ENCODE results near the gene INS.

INS gene

DNA sequence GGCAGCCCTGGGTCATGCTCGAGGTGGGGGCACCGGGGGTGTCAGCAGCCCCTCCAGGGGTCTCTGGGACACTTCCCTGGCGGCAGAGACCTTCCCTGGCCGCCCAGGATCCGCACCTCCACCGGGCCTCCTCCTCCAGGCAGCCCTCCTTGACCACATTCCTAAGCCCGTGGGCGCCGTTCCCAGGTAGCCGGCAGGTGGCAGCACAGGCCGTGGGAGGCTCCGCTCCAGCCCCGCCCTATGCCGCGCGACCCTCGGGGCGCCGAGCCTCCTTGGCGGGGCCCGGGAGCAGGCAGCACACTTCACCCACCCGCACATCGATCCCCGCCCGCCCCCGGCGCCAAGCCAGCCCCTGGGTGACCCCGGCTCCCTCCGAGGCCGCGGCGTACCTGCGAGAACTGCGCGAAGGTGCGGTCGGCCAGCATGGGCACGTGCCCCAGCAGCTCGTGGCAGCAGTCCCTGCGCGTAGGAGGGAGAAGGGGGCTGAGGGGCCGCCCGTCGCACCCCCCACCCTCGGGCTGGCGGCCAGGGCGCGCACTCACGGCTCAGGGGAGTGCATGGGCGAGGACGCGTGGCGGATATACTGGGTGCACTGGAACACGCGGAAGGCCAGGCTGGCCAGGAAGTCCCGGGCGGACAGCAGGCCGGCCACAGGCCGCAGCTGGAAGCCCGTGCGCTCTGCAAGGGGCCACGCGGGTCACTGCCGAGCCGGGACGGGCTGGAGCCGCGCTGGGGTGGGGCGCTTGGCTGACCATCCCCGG, 5.3 kb upstream of the INS start:
- H3K9me3 ChIP-seq (ENCODE audit: insufficient read depth, low read length, severe bottlenecking), result no peaks in the 10 kb centered on the region
- no peaks in the 10 kb centered on the region for H3K27me3 ChIP-seq (ENCODE audit: insufficient read depth, low read length, poor library complexity)
- TF ChIP-seq CTCF (IDR thresholded peaks at IDR 0.05; ENCODE audit: borderline replicate concordance, extremely low read depth, low read length, poor library complexity, severe bottlenecking), result no peak
- H3K36me3 ChIP-seq (ENCODE audit: insufficient read depth, low read length), result no peaks in the 10 kb centered on the region
- no peaks in the 10 kb centered on the region for H3K79me2 ChIP-seq (ENCODE audit: insufficient read depth, low read length)
- H3K27ac ChIP-seq (ENCODE audit: low read length), result no peak overlapping the region
- H3K4me2 ChIP-seq (ENCODE audit: insufficient read depth, low read length), result no peak overlapping the region
- no peak overlapping the region for H3K4me3 ChIP-seq (ENCODE audit: low read depth in 1 of 2, low read length in 2 of 2)
- H3K4me1 ChIP-seq (ENCODE audit: insufficient read depth, low read length), result no peaks in the 10 kb centered on the region
- H2AFZ ChIP-seq (ENCODE audit: low read depth, low read length), result no peak overlapping the region
- peaks cover 11% of the 10 kb centered on the region; the same call in 1 of the 2 replicates for H4K20me1 ChIP-seq (ENCODE audit: insufficient read depth, low read length)
- DNase-seq (no peak), ATAC-seq (ENCODE audit: insufficient read depth, low read depth) (no peak)
- H3K9ac ChIP-seq (ENCODE audit: low read depth, low read length), result no peak overlapping the region

GRCh38 chr11:2165571-2165970, 4.6 kb upstream of the INS start:
- Histone ChIP-seq H3K4me1 (ENCODE audit: insufficient read depth, low read length) (no peaks in the 10 kb centered on the region), H3K4me2 (ENCODE audit: insufficient read depth, low read length) (no peak overlapping the region), H3K9ac (ENCODE audit: low read depth, low read length) (no peak overlapping the region), H3K36me3 (ENCODE audit: insufficient read depth, low read length) (no peaks in the 10 kb centered on the region), H3K4me3 (ENCODE audit: low read depth in 1 of 2, low read length in 2 of 2) (no peak overlapping the region), H3K9me3 (ENCODE audit: insufficient read depth, low read length, severe bottlenecking) (no peaks in the 10 kb centered on the region), H3K27ac (ENCODE audit: low read length) (no peak overlapping the region), H3K79me2 (ENCODE audit: insufficient read depth, low read length) (no peaks in the 10 kb centered on the region), H2AFZ (ENCODE audit: low read depth, low read length) (no peak overlapping the region), H4K20me1 (ENCODE audit: insufficient read depth, low read length) (peaks cover 11% of the 10 kb centered on the region; the same call in 1 of the 2 replicates), H3K27me3 (ENCODE audit: insufficient read depth, low read length, poor library complexity) (no peaks in the 10 kb centered on the region)
- ATAC-seq (ENCODE audit: insufficient read depth, low read depth) (no peak), DNase-seq (no peak)
- TF ChIP-seq CTCF (IDR thresholded peaks at IDR 0.05; ENCODE audit: borderline replicate concordance, extremely low read depth, low read length, poor library complexity, severe bottlenecking), result no peak
- no peak for TF ChIP-seq EZH2 (IDR thresholded peaks at IDR 0.05; ENCODE audit: borderline replicate concordance, low read depth, low read length, severe bottlenecking)

DNA sequence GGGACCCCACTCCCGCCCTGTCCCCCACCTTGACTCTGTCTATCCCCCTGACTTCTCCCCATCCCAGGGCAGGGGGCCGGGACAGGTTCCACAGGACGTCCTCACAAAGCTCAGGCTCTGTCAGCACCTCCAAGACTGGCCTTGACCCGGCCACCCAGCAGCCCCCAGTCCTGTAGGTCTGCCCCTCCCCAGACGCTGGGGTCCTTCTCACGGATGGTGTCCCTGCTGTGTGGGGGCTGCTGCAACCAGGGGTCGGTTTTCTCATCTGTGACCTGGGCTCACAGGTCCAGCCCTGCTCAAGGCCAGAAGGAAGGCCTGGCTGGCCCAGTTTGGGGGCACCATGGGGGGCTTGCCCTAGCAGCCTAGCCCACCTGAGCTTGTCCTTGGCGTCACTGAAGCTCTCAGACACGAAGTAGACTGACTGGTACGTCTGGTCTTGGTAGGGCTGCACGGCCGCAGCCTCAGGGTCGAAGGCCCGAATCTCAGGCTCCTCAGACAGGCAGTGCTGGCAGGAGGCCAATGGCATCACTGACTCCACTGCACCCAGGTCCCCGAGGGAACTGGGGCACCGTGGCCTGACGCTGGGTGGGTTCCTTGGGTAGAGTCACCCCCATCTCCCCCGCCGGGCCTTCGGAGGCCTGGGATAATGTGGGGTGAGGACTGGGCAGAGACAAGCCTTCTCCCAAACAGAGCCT, 4.0 kb upstream of the INS start:
- DNase-seq, result no peak
- H3K36me3 ChIP-seq (ENCODE audit: insufficient read depth, low read length), result no peaks in the 10 kb centered on the region
- no peaks in the 10 kb centered on the region for H3K9me3 ChIP-seq (ENCODE audit: insufficient read depth, low read length, severe bottlenecking)
- H3K4me3 ChIP-seq (ENCODE audit: low read depth in 1 of 2, low read length in 2 of 2), result no peak overlapping the region
- no peaks in the 10 kb centered on the region for H3K4me1 ChIP-seq (ENCODE audit: insufficient read depth, low read length)
- no peaks in the 10 kb centered on the region for H3K79me2 ChIP-seq (ENCODE audit: insufficient read depth, low read length)
- no peak overlapping the region for H3K4me2 ChIP-seq (ENCODE audit: insufficient read depth, low read length)
- no peak overlapping the region for H3K9ac ChIP-seq (ENCODE audit: low read depth, low read length)
- TF ChIP-seq CTCF (IDR thresholded peaks at IDR 0.05; ENCODE audit: borderline replicate concordance, extremely low read depth, low read length, poor library complexity, severe bottlenecking), result no peak
- no peak for TF ChIP-seq EZH2 (IDR thresholded peaks at IDR 0.05; ENCODE audit: borderline replicate concordance, low read depth, low read length, severe bottlenecking)
- no peak overlapping the region for H3K27ac ChIP-seq (ENCODE audit: low read length)
- no peak overlapping the region for H2AFZ ChIP-seq (ENCODE audit: low read depth, low read length)
- H4K20me1 ChIP-seq (ENCODE audit: insufficient read depth, low read length), result peaks cover 11% of the 10 kb centered on the region; the same call in 1 of the 2 replicates
- ATAC-seq (ENCODE audit: insufficient read depth, low read depth), result no peak
- no peaks in the 10 kb centered on the region for H3K27me3 ChIP-seq (ENCODE audit: insufficient read depth, low read length, poor library complexity)

All from DND-41 (cell line).